ENCODE results near the gene SEC14L3. TPM values are rescaled to one million over a fixed set of nuclear protein-coding genes. Genes with fewer than 3 reads are reported as not detected.
A peak's percentile ranks its signal among the peaks of the same experiment; 100 is the strongest.
"Not testable (repeated sequence)": the region's sequence is repeated elsewhere in the genome, so short reads cannot be mapped to it uniquely, and the experiment has no call there.

Gene SEC14L3
- polyA plus RNA-seq, 4 donors = not detected

DNA sequence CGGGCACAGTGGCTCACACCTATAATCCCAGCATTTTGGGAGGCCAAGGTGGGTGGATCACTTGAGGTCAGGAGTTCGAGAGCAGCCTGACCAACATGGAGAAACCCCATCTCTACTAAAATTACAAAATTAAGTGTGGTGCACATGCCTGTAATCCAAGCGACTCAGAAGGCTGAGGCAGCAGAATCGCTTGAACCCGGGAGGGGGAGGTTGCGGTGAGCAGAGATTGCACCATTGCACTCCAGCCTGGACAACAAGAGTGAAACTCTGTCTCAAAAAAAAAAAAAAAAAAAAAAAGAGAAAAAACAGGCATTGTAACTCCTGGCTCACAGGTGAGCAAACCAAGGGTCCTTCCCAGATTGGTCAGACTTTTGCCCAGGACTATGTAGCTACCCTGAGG lies 11.3 kb downstream of the SEC14L3 start:
- H3K27ac ChIP-seq (ENCODE audit: low read depth in 1 of 3, low read length in 2 of 3); H3K36me3 ChIP-seq (ENCODE audit: control insufficient read depth in 3 of 3, insufficient read depth in 2 of 3, low read depth in 1 of 3, low read length in 3 of 3); H3K27me3 ChIP-seq (ENCODE audit: control insufficient read depth in 3 of 3, insufficient read depth in 3 of 3, low read length in 3 of 3); FAIRE-seq; H3K4me1 ChIP-seq (ENCODE audit: control insufficient read depth in 3 of 3, insufficient read depth in 2 of 3, low read depth in 1 of 3, low read length in 2 of 3); DNase-seq; H3K4me3 ChIP-seq (ENCODE audit: low read depth in 1 of 3, low read length in 3 of 3); H3K9me3 ChIP-seq (ENCODE audit: control insufficient read depth in 2 of 2, insufficient read depth in 1 of 2, low read depth in 1 of 2, low read length in 1 of 2): not testable (repeated sequence)
- 84 to 86% (median 85%) methylated on average over 6 of the region's 6 CpGs for WGBS, 3 donors

DNA sequence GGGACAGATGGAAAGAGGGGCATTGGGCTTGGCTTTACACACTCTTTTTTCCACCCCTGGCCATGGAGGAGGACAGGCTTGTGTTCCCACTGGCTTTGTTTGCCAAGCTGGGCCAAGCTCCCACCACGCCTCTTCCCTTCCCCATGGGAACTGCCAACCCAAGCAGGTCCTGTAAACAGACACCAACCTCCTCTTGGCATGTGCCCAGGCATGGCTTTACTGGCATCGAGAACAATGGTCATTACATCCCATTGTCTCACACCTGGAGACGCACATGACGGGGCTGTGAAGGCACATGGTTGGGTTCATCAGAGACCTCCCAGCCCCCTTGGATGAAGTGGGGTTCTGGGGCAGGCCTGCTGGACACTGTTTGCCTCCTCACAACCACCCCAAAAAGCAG lies 11.7 kb downstream of the SEC14L3 start:
- H3K9me3 ChIP-seq (ENCODE audit: control insufficient read depth in 2 of 2, insufficient read depth in 1 of 2, low read depth in 1 of 2, low read length in 1 of 2) = no peaks in the 10 kb centered on the region
- no peaks in the 10 kb centered on the region for H3K36me3 ChIP-seq (ENCODE audit: control insufficient read depth in 3 of 3, insufficient read depth in 2 of 3, low read depth in 1 of 3, low read length in 3 of 3)
- FAIRE-seq (no peak), DNase-seq (no peak)
- no peak overlapping the region for H3K27ac ChIP-seq (ENCODE audit: low read depth in 1 of 3, low read length in 2 of 3)
- no peaks in the 10 kb centered on the region for H3K27me3 ChIP-seq (ENCODE audit: control insufficient read depth in 3 of 3, insufficient read depth in 3 of 3, low read length in 3 of 3)
- WGBS, 3 donors = 23 to 52% (median 38%) methylated on average over 4 of the region's 4 CpGs
- no peaks in the 10 kb centered on the region for H3K4me1 ChIP-seq (ENCODE audit: control insufficient read depth in 3 of 3, insufficient read depth in 2 of 3, low read depth in 1 of 3, low read length in 2 of 3)
- no peak overlapping the region for H3K4me3 ChIP-seq (ENCODE audit: low read depth in 1 of 3, low read length in 3 of 3)

GRCh38 chr22:30459181-30460052 lies 12.4 kb downstream of the SEC14L3 start:
- WGBS, 3 donors = 54 to 69% (median 67%) methylated on average over 4 of the region's 4 CpGs
- peak in 1 of 2 donors; percentile 45 for DNase-seq
- Histone ChIP-seq H3K36me3 (ENCODE audit: control insufficient read depth in 3 of 3, insufficient read depth in 2 of 3, low read depth in 1 of 3, low read length in 3 of 3) (no peaks in the 10 kb centered on the region), H3K4me1 (ENCODE audit: control insufficient read depth in 3 of 3, insufficient read depth in 2 of 3, low read depth in 1 of 3, low read length in 2 of 3) (no peaks in the 10 kb centered on the region), H3K27ac (ENCODE audit: low read depth in 1 of 3, low read length in 2 of 3) (no peak overlapping the region), H3K4me3 (ENCODE audit: low read depth in 1 of 3, low read length in 3 of 3) (no peak overlapping the region), H3K9me3 (ENCODE audit: control insufficient read depth in 2 of 2, insufficient read depth in 1 of 2, low read depth in 1 of 2, low read length in 1 of 2) (no peaks in the 10 kb centered on the region), H3K27me3 (ENCODE audit: control insufficient read depth in 3 of 3, insufficient read depth in 3 of 3, low read length in 3 of 3) (no peaks in the 10 kb centered on the region)
- no peak for FAIRE-seq

GRCh38 chr22:30457981-30458380 lies 13.8 kb downstream of the SEC14L3 start:
- no peak overlapping the region for H3K27ac ChIP-seq (ENCODE audit: low read depth in 1 of 3, low read length in 2 of 3)
- no peak overlapping the region for H3K4me3 ChIP-seq (ENCODE audit: low read depth in 1 of 3, low read length in 3 of 3)
- H3K4me1 ChIP-seq (ENCODE audit: control insufficient read depth in 3 of 3, insufficient read depth in 2 of 3, low read depth in 1 of 3, low read length in 2 of 3) = no peaks in the 10 kb centered on the region
- H3K9me3 ChIP-seq (ENCODE audit: control insufficient read depth in 2 of 2, insufficient read depth in 1 of 2, low read depth in 1 of 2, low read length in 1 of 2) = no peaks in the 10 kb centered on the region
- H3K36me3 ChIP-seq (ENCODE audit: control insufficient read depth in 3 of 3, insufficient read depth in 2 of 3, low read depth in 1 of 3, low read length in 3 of 3) = no peaks in the 10 kb centered on the region
- FAIRE-seq = no peak
- no peak for DNase-seq
- H3K27me3 ChIP-seq (ENCODE audit: control insufficient read depth in 3 of 3, insufficient read depth in 3 of 3, low read length in 3 of 3) = no peaks in the 10 kb centered on the region
- WGBS, 3 donors = 66 to 76% (median 72%) methylated on average over 8 of the region's 8 CpGs

GRCh38 chr22:30455075-30455840 lies 16.6 kb downstream of the SEC14L3 start:
- Histone ChIP-seq H3K27me3 (ENCODE audit: control insufficient read depth in 3 of 3, insufficient read depth in 3 of 3, low read length in 3 of 3) (no peaks in the 10 kb centered on the region), H3K9me3 (ENCODE audit: control insufficient read depth in 2 of 2, insufficient read depth in 1 of 2, low read depth in 1 of 2, low read length in 1 of 2) (no peaks in the 10 kb centered on the region), H3K4me1 (ENCODE audit: control insufficient read depth in 3 of 3, insufficient read depth in 2 of 3, low read depth in 1 of 3, low read length in 2 of 3) (peaks cover 0 to 6% (median 0%) of the 10 kb centered on the region in 3 donors), H3K36me3 (ENCODE audit: control insufficient read depth in 3 of 3, insufficient read depth in 2 of 3, low read depth in 1 of 3, low read length in 3 of 3) (no peaks in the 10 kb centered on the region), H3K27ac (ENCODE audit: low read depth in 1 of 3, low read length in 2 of 3) (no peak overlapping the region), H3K4me3 (ENCODE audit: low read depth in 1 of 3, low read length in 3 of 3) (no peak overlapping the region)
- DNase-seq = no peak
- WGBS, 3 donors = 84 to 90% (median 86%) methylated on average over 8 of the region's 8 CpGs
- FAIRE-seq = no peak

GRCh38 chr22:30453731-30454510 lies 17.9 kb downstream of the SEC14L3 start:
- Histone ChIP-seq H3K36me3 (ENCODE audit: control insufficient read depth in 3 of 3, insufficient read depth in 2 of 3, low read depth in 1 of 3, low read length in 3 of 3) (no peaks in the 10 kb centered on the region), H3K4me3 (ENCODE audit: low read depth in 1 of 3, low read length in 3 of 3) (no peak overlapping the region), H3K27ac (ENCODE audit: low read depth in 1 of 3, low read length in 2 of 3) (no peak overlapping the region), H3K27me3 (ENCODE audit: control insufficient read depth in 3 of 3, insufficient read depth in 3 of 3, low read length in 3 of 3) (no peaks in the 10 kb centered on the region), H3K9me3 (ENCODE audit: control insufficient read depth in 2 of 2, insufficient read depth in 1 of 2, low read depth in 1 of 2, low read length in 1 of 2) (no peaks in the 10 kb centered on the region), H3K4me1 (ENCODE audit: control insufficient read depth in 3 of 3, insufficient read depth in 2 of 3, low read depth in 1 of 3, low read length in 2 of 3) (peaks cover 0 to 6% (median 0%) of the 10 kb centered on the region in 3 donors)
- peak in 1 of 2 donors; percentile 28 for DNase-seq
- FAIRE-seq = no peak
- 58 to 64% (median 60%) methylated on average over 6 of the region's 6 CpGs for WGBS, 3 donors

DNA sequence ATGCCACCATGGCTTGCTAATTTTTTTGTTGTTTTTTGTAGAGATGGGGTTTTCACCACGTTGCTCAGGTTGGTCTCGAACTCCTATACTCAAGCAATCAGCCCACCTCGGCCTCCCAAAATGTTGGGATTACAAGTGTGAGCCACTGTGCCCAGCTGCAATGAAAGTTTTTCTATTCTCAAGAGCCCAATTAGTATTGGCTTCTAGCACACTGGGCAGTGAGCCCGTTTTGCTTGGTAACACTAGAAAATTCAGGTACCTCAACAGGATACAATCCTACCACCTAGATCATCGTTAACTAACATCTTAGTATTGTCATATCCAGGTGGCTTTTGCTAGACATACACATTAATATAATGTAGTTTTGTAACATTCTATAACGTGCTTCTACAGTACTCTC lies 19.0 kb downstream of the SEC14L3 start:
- H3K9me3 ChIP-seq (ENCODE audit: control insufficient read depth in 2 of 2, insufficient read depth in 1 of 2, low read depth in 1 of 2, low read length in 1 of 2) = no peaks in the 10 kb centered on the region
- peaks cover 0 to 6% (median 0%) of the 10 kb centered on the region in 3 donors for H3K4me1 ChIP-seq (ENCODE audit: control insufficient read depth in 3 of 3, insufficient read depth in 2 of 3, low read depth in 1 of 3, low read length in 2 of 3)
- FAIRE-seq = no peak
- 80 to 85% (median 84%) methylated on average over 6 of the region's 6 CpGs for WGBS, 3 donors
- H3K27me3 ChIP-seq (ENCODE audit: control insufficient read depth in 3 of 3, insufficient read depth in 3 of 3, low read length in 3 of 3) = no peaks in the 10 kb centered on the region
- no peaks in the 10 kb centered on the region for H3K36me3 ChIP-seq (ENCODE audit: control insufficient read depth in 3 of 3, insufficient read depth in 2 of 3, low read depth in 1 of 3, low read length in 3 of 3)
- DNase-seq = no peak
- no peak overlapping the region for H3K27ac ChIP-seq (ENCODE audit: low read depth in 1 of 3, low read length in 2 of 3)
- H3K4me3 ChIP-seq (ENCODE audit: low read depth in 1 of 3, low read length in 3 of 3) = no peak overlapping the region

DNA sequence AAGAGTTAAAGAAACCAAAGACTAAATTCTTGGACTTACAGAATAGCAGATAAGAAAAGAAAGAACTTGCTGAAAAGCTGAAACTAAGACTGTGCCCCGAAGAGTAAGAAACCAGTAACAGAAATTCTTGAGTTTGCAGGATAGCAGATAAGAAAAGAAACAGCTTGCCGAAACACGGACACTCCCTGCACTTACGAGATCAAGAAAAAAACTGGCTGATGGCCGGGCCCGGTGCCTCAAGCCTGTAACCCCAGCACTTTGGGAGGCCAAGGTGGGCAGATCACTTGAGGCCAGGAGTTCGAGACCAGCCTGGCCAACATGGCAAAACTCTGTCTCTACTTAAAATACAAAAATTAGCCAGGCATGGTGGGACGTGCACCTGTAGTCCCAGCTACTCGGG lies 20.3 kb downstream of the SEC14L3 start:
- FAIRE-seq; H3K9me3 ChIP-seq (ENCODE audit: control insufficient read depth in 2 of 2, insufficient read depth in 1 of 2, low read depth in 1 of 2, low read length in 1 of 2); H3K27ac ChIP-seq (ENCODE audit: low read depth in 1 of 3, low read length in 2 of 3); H3K36me3 ChIP-seq (ENCODE audit: control insufficient read depth in 3 of 3, insufficient read depth in 2 of 3, low read depth in 1 of 3, low read length in 3 of 3); H3K4me3 ChIP-seq (ENCODE audit: low read depth in 1 of 3, low read length in 3 of 3); H3K4me1 ChIP-seq (ENCODE audit: control insufficient read depth in 3 of 3, insufficient read depth in 2 of 3, low read depth in 1 of 3, low read length in 2 of 3); H3K27me3 ChIP-seq (ENCODE audit: control insufficient read depth in 3 of 3, insufficient read depth in 3 of 3, low read length in 3 of 3): not testable (repeated sequence)
- DNase-seq = peak in 1 of 2 donors; percentile 44
- WGBS, 3 donors = 9 to 39% (median 29%) methylated on average over 9 of the region's 9 CpGs

Measured in small intestine (tissue), 7 donors.